BJ (cell line): ENCODE data around the gene TEX52. TPM values are rescaled to one million over a fixed set of nuclear protein-coding genes. Genes with fewer than 3 reads are reported as not detected.

Experiments
- CTCF ChIA-PET: fragments of 350-600 bp; formaldehyde crosslinking; extraction: SDS; loops from one replicate; lab custom pipeline; 2021; ENCODE audit warnings: antibody characterized with exemption, inconsistent platforms; lab: Yijun Ruan, JAX
- POLR2A ChIA-PET: fragments of 300-600 bp; sonication (Branson Sonifier 250); formaldehyde crosslinking; extraction: SDS; loops from one replicate; lab custom pipeline; 2021; ENCODE audit warnings: antibody characterized with exemption; lab: Charles Lee
- DNase-seq: peaks from one replicate; pipeline ENCODE4 v3.0.0-alpha.2; 2011; ENCODE audit warnings: low read depth
- H3K27me3 ChIP-seq: 2 replicates; pipeline ENCODE4 v1.6.0; 2011; ENCODE audit warnings: low read length; ENCODE audit not compliant: control insufficient read depth, insufficient read depth
- H3K36me3 ChIP-seq: 2 replicates; pipeline ENCODE4 v1.5.1; 2011; ENCODE audit warnings: low read length; ENCODE audit not compliant: control insufficient read depth, insufficient read depth
- H3K4me3 ChIP-seq: 2 replicates; pipeline ENCODE4 v1.5.1; 2011; ENCODE audit warnings: low read depth, mild to moderate bottlenecking, control low read depth, low read length
- polyA plus RNA-seq: library from polyadenylated mRNA; depleted of rRNA; stranded (reverse); fragments of >200 nt; gene quantifications from 2 replicates; pipeline ENCODE4 v1.2.3, GENCODE V29; 2011
- TF ChIP-seq, protein P1 (sequence below): IDR thresholded peaks from 2 replicates; pipeline ENCODE4 v1.5.1; 2011; ENCODE audit warnings: low read depth, mild to moderate bottlenecking, control low read depth, inconsistent platforms, low read length, moderate library complexity; ENCODE audit not compliant: insufficient read depth

TEX52 gene
- polyA plus RNA-seq, 1 experiment: not detected

DNA sequence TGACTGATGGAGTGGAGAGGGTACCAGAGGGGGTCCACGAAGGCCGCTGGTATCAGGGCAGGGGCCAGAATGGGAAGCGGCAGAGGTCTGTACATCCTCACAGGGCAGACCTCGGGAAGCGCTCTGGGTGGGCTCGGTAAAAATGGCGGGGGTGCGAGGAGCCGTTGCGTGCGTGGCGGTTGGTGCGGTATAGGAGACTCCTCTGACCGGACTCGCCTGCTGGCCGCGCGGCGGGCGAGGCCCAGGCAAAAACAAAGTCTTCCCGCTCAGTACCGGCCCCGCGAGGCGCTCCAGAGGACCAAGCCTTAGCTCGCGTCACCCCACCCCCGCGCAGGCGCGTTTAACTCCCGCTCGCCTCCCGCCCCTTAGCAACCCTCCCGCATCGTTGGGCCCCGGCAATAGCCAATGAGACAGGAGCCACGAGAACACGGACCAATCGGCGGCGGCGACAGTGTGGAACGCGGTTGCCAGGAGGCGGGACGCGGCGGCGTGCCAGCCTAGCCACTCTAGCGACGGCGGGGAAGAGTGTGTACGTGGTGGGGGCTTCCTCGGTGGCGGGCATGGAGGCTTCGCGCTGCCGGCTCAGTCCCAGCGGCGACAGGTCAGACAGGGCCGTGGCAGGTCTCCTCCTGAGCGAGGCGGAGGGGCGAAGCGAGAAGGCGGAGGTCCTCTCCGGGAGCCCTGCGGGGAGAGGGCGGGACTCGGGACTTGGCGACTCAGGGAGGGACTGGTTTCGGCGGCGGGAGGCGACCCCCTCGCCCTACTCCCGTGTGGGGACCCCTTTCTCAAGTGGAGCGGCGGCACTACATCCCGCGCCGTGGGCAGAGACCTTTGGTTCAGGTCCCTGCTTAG is 33.8 kb upstream of the TEX52 start, which contains the start of gene TULP3:
TSS of gene TULP3 (plus strand) at position 504 of the 852 bp plus-strand sequence. CDS start at position 561, 57 bp downstream.
- no peaks in the 10 kb centered on the region for H3K36me3 ChIP-seq
- TF ChIP-seq, protein P1, sequence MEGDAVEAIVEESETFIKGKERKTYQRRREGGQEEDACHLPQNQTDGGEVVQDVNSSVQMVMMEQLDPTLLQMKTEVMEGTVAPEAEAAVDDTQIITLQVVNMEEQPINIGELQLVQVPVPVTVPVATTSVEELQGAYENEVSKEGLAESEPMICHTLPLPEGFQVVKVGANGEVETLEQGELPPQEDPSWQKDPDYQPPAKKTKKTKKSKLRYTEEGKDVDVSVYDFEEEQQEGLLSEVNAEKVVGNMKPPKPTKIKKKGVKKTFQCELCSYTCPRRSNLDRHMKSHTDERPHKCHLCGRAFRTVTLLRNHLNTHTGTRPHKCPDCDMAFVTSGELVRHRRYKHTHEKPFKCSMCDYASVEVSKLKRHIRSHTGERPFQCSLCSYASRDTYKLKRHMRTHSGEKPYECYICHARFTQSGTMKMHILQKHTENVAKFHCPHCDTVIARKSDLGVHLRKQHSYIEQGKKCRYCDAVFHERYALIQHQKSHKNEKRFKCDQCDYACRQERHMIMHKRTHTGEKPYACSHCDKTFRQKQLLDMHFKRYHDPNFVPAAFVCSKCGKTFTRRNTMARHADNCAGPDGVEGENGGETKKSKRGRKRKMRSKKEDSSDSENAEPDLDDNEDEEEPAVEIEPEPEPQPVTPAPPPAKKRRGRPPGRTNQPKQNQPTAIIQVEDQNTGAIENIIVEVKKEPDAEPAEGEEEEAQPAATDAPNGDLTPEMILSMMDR: peak; percentile 39
- H3K4me3 ChIP-seq: peak within 1 kb of the TSS; percentile 87
- no peaks in the 10 kb centered on the region for H3K27me3 ChIP-seq
- peak; percentile 87 for DNase-seq
- CTCF ChIA-PET: interaction anchor here (0.9 to 1.4 kb wide), 3 partner anchors 12 to 140 kb away, joined by 3 to 6 read pairs (median 3); no protein-coding TSS in a partner anchor
- POLR2A ChIA-PET: interaction anchor here (0.7 to 1.0 kb wide), 3 partner anchors 12 to 1113 kb away, joined by 3 read pairs; no protein-coding TSS in a partner anchor

GRCh38 chr12:2890001-2890387 is 33.2 kb upstream of the TEX52 start:
- ChIA-PET CTCF (interaction anchor here (0.9 to 1.4 kb wide), 3 partner anchors 11 to 141 kb away, joined by 3 to 6 read pairs (median 3); no protein-coding TSS in a partner anchor), POLR2A (interaction anchor here (0.7 to 1.0 kb wide), 2 partner anchors 11 to 1112 kb away, joined by 3 read pairs; no protein-coding TSS in a partner anchor)
- Histone ChIP-seq H3K36me3 (peaks cover 2% of the 10 kb centered on the region; the same call in 1 of the 2 replicates), H3K27me3 (no peaks in the 10 kb centered on the region), H3K4me3 (peak overlapping the region; percentile 87)
- no peak for DNase-seq
- TF ChIP-seq, protein P1: no peak

DNA sequence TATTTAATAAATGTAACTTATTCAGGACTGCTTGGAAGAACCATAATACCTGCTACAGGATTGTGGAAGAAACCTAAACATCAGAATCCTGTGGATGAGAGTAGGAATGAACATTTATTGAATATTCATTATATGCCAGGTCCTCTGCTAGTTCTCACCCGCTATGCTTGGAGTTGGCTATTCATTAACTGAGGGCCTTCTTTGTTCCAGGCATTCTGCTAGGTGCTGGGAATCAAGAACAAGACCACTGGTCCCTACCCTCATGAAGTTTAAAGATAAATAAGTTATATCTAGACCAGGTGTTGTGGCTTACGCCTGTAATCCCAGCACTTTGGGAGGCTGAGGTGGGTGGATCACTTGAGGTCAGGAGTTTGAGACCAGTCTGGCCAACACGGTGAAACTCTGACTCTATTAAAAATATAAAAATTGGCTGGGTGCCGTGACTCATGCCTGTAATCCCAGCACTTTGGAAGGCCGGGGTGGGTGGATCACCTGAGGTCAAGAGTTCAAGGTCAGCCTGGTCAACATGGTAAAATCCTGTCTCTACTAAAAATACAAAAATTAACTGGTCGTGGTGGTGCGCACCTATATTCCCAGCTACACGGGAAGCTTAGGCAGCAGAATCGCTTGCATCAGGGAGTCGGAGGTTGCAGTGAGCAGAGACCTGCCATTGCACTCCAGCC is 30.1 kb upstream of the TEX52 start:
- CTCF ChIA-PET: interaction anchor here (1.4 to 1.9 kb wide), 2 partner anchors 12 to 58 kb away, joined by 3 to 6 read pairs; no protein-coding TSS in a partner anchor
- POLR2A ChIA-PET: no interaction called here

DNA sequence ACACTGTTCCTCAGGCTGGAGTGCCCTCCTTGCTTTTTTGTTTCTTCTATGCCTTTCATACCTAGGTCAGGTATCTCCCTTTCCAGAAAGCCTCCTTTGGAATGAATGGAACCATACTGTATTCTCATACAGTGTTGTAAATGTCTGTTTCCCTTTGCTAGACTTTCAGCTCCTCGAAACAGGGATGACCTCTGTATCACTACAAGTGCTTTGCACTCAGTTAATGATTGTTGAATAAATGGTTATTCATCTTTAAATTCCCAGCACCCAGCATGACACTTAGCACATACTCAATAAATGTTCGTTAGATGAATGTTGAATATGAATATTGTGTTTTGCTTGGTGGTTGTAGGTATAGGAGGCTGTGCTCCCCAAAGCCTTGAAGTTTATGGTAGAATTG is 28.0 kb upstream of the TEX52 start:
- POLR2A ChIA-PET: no interaction called here
- CTCF ChIA-PET: interaction anchor here (0.9 to 2.2 kb wide), 11 partner anchors 10 to 157 kb away, joined by 3 to 14 read pairs (median 4); no protein-coding TSS in a partner anchor
- TF ChIP-seq, protein P1: no peak
- DNase-seq: no peak
- Histone ChIP-seq H3K36me3 (peaks cover 2% of the 10 kb centered on the region; the same call in 1 of the 2 replicates), H3K4me3 (no peak overlapping the region), H3K27me3 (no peaks in the 10 kb centered on the region)

More for the DNA sequence above, 30.1 kb upstream of the TEX52 start:
- DNase-seq: no peak
- Histone ChIP-seq H3K36me3 (peaks cover 2% of the 10 kb centered on the region; the same call in 1 of the 2 replicates), H3K4me3 (no peak overlapping the region), H3K27me3 (no peaks in the 10 kb centered on the region)
- TF ChIP-seq, protein P1: no peak
